IMR-90 (cell line): ENCODE measurements around the gene AGAP1. TPM values are rescaled to one million over a fixed set of nuclear protein-coding genes. Genes with fewer than 3 reads are reported as not detected.

Source experiments
- ATAC-seq: fragments of 200-7000 bp; cut with Tn5 transposase; 2 replicates; pipeline ENCODE4 v1.9.1; 2020; ENCODE audit warnings: low read depth, mild to moderate bottlenecking, moderate library complexity
- BruUV-seq: library from RNA; stranded (reverse); fragments of 400-500 nt; replicated peaks from 2 replicates; lab custom pipeline; 2021; lab: Mats Ljungman, UMichigan
- CTCF ChIA-PET: fragments of 300-600 bp; formaldehyde crosslinking; extraction: SDS; loops from one replicate; lab custom pipeline; 2021; ENCODE audit warnings: antibody characterized with exemption; lab: Yijun Ruan, JAX
- POLR2A ChIA-PET: fragments of 300-600 bp; sonication (Branson Sonifier 250); formaldehyde crosslinking; loops from one replicate; lab custom pipeline; 2022; ENCODE audit warnings: antibody characterized with exemption; ENCODE audit not compliant: unreplicated experiment; lab: Charles Lee
- DNase-seq: peaks from one replicate; pipeline ENCODE4 v3.0.0; 2013
- H2AFZ ChIP-seq: replicated peaks from 2 replicates; pipeline ENCODE3; 2013; ENCODE audit warnings: low read length, mild to moderate bottlenecking; ENCODE audit not compliant: poor library complexity
- H2AK5ac ChIP-seq: 2 replicates; pipeline ENCODE4 v1.6.1; 2013; ENCODE audit warnings: low read depth, low read length, inconsistent platforms
- H2AK9ac ChIP-seq: replicated peaks from 2 replicates; pipeline ENCODE3; 2013; ENCODE audit warnings: mild to moderate bottlenecking, low read depth, low read length, moderate library complexity; ENCODE audit not compliant: poor library complexity
- H2BK120ac ChIP-seq: 2 replicates; pipeline ENCODE4 v1.6.1; 2013; ENCODE audit warnings: low read depth, low read length, inconsistent platforms
- H2BK15ac ChIP-seq: 3 replicates; pipeline ENCODE4 v1.6.1; 2013; ENCODE audit warnings: low read depth, low read length, inconsistent platforms
- H2BK20ac ChIP-seq: 2 replicates; pipeline ENCODE4 v1.6.1; 2013; ENCODE audit warnings: low read depth, mild to moderate bottlenecking, inconsistent platforms, low read length, moderate library complexity
- H2BK5ac ChIP-seq: 2 replicates; pipeline ENCODE4 v1.6.1; 2013; ENCODE audit warnings: mild to moderate bottlenecking, low read depth, low read length, inconsistent platforms; ENCODE audit not compliant: poor library complexity, severe bottlenecking
- H3K14ac ChIP-seq: replicated peaks from 2 replicates; pipeline ENCODE4 v1.6.1; 2013; ENCODE audit warnings: low read depth, low read length, inconsistent platforms
- H3K18ac ChIP-seq: 2 replicates; pipeline ENCODE4 v1.6.1; 2013; ENCODE audit warnings: low read depth, low read length, control low read depth
- H3K23ac ChIP-seq: 2 replicates; pipeline ENCODE4 v1.6.1; 2013; ENCODE audit warnings: low read depth, low read length, inconsistent platforms
- H3K27ac ChIP-seq: 2 replicates; pipeline ENCODE4 v1.5.1; 2013; ENCODE audit warnings: mild to moderate bottlenecking, control low read depth, low read length; ENCODE audit not compliant: insufficient read depth
- H3K27me3 ChIP-seq: 2 replicates; pipeline ENCODE4 v1.6.1; 2013; ENCODE audit warnings: low read length; ENCODE audit not compliant: control insufficient read depth, insufficient read depth
- H3K36me3 ChIP-seq: 2 replicates; pipeline ENCODE4 v1.6.1; 2013; ENCODE audit warnings: low read length, mixed read lengths; ENCODE audit not compliant: control insufficient read depth, insufficient read depth
- H3K4ac ChIP-seq: 2 replicates; pipeline ENCODE4 v1.6.1; 2013; ENCODE audit warnings: low read depth, low read length, inconsistent platforms
- H3K4me1 ChIP-seq: 2 replicates; pipeline ENCODE4 v1.6.1; 2013; ENCODE audit warnings: low read length, mixed read lengths; ENCODE audit not compliant: control insufficient read depth, insufficient read depth
- H3K4me2 ChIP-seq: 2 replicates; pipeline ENCODE4 v1.6.1; 2013; ENCODE audit warnings: low read depth, mild to moderate bottlenecking, control low read depth, low read length, moderate library complexity
- H3K4me3 ChIP-seq: 2 replicates; pipeline ENCODE4 v1.5.1; 2013; ENCODE audit warnings: low read depth, mild to moderate bottlenecking, control low read depth, low read length, moderate library complexity; ENCODE audit not compliant: insufficient read depth
- H3K56ac ChIP-seq: 2 replicates; pipeline ENCODE4 v1.6.1; 2013; ENCODE audit warnings: low read length, inconsistent platforms; ENCODE audit not compliant: insufficient read depth; ENCODE audit errors: extremely low read depth
- H3K79me1 ChIP-seq, 2 experiments: 2 replicates each; pipeline ENCODE4 v1.6.1; 2013; ENCODE audit warnings: low read length in 2 of 2, inconsistent platforms in 1 of 2, low read depth in 1 of 2
- H3K9ac ChIP-seq: 2 replicates; pipeline ENCODE4 v1.6.1; 2013; ENCODE audit warnings: low read depth, low read length, control low read depth
- H3K9me1 ChIP-seq: 2 replicates; pipeline ENCODE4 v1.6.1; 2013; ENCODE audit warnings: low read length, inconsistent platforms; ENCODE audit not compliant: insufficient read depth
- H3K9me3 ChIP-seq: 2 replicates; pipeline ENCODE4 v1.6.1; 2013; ENCODE audit warnings: low read length; ENCODE audit not compliant: control insufficient read depth, insufficient read depth
- H4K20me1 ChIP-seq: 2 replicates; pipeline ENCODE4 v1.6.1; 2013; ENCODE audit warnings: low read length, inconsistent platforms; ENCODE audit not compliant: insufficient read depth
- H4K5ac ChIP-seq: 2 replicates; pipeline ENCODE4 v1.6.1; 2013; ENCODE audit warnings: mild to moderate bottlenecking, low read depth, low read length, control low read depth
- H4K8ac ChIP-seq, 2 experiments: 2 replicates each; pipeline ENCODE4 v1.6.1; 2013; ENCODE audit warnings: low read depth in 2 of 2, low read length in 2 of 2, control low read depth in 1 of 2, inconsistent platforms in 1 of 2
- H4K91ac ChIP-seq: 2 replicates; pipeline ENCODE4 v1.6.1; 2013; ENCODE audit warnings: low read depth, low read length, inconsistent platforms; ENCODE audit not compliant: insufficient read depth
- FOS ChIP-seq: fragments of 150-350 bp; IDR thresholded peaks from 2 replicates; pipeline ENCODE4 v1.6.1; 2016; ENCODE audit warnings: low read depth, low read length
- MXI1 ChIP-seq: IDR thresholded peaks from 2 replicates; pipeline ENCODE4 v1.6.1; 2012; ENCODE audit warnings: low read depth, mild to moderate bottlenecking, low read length, moderate library complexity, borderline replicate concordance
- RAD21 ChIP-seq: IDR thresholded peaks from 2 replicates; pipeline ENCODE4 v1.6.1; 2012; ENCODE audit warnings: low read length, improper control_type of control experiment
- RFX5 ChIP-seq: IDR thresholded peaks from 2 replicates; pipeline ENCODE4 v1.8.0; 2012; ENCODE audit warnings: low read depth, mild to moderate bottlenecking, low read length, moderate library complexity
- WGBS, 2 experiments: methylation state at CpG; one replicate each; pipeline versions ENCODE4 v1.1.5 to v1.1.7; 2013; ENCODE audit warnings: missing lambda C conversion rate in 2 of 2; ENCODE audit not compliant: insufficient read length in 1 of 2; ENCODE audit errors: extremely low coverage in 2 of 2; 5-methylcytosine and 5-hydroxymethylcytosine counted together
- dilution Hi-C: fragments of 300-500 bp; cut with HindIII; formaldehyde crosslinking; loops from one replicate; pipeline ENCODE4 v1.14.3; 2018; ENCODE audit warnings: low sequenced_read_pairs; ENCODE audit not compliant: unreplicated experiment
- in situ Hi-C: fragments of 300-500 bp; cut with MboI; formaldehyde crosslinking; loops from 3 replicates; pipeline ENCODE4 v1.14.3; 2019; ENCODE audit warnings: low sequenced_read_pairs, inconsistent platforms, mixed read lengths
- intact Hi-C: fragments of 100-400 bp; cut with micrococcal nuclease; formaldehyde crosslinking; loops from 2 replicates; pipeline ENCODE4 v1.10.0; 2022
- polyA plus RNA-seq, 3 experiments: library from polyadenylated mRNA; depleted of rRNA; stranded (reverse); fragments of >200 nt; gene quantifications; 2 replicates each; pipeline ENCODE4 v1.2.3, GENCODE V29; 2012; ENCODE audit warnings: low replicate concordance in 1 of 3
- total RNA-seq: library from RNA; depleted of rRNA; stranded (reverse); fragments of >200 nt; gene quantifications from 2 replicates; pipeline ENCODE4 v1.2.3, GENCODE V29; 2012

AGAP1 gene
- total and polyA plus RNA-seq, 2 of the 4 experiments (the other 2 are of a cell fraction) = 15.1 to 16.4 TPM

GRCh38 chr2:236034974-236035373, 541.1 kb downstream of the AGAP1 start:
- H2AK9ac ChIP-seq = no peak overlapping the region
- WGBS, 2 experiments = 83% methylated on average over 6 of the region's 8 CpGs; no CpG with 5 or more reads in 1 of the 2 experiments
- peaks cover 2% of the 10 kb centered on the region for H3K36me3 ChIP-seq
- intact Hi-C loops = no loop called here
- H3K18ac ChIP-seq = no peak overlapping the region
- H3K23ac ChIP-seq = no peak overlapping the region
- no peak overlapping the region for H3K27ac ChIP-seq
- H3K4me1 ChIP-seq = no peaks in the 10 kb centered on the region
- no peak overlapping the region for H4K91ac ChIP-seq
- DNase-seq (no peak), ATAC-seq (no peak)
- no peak overlapping the region for H2AK5ac ChIP-seq
- H2BK120ac ChIP-seq = no peak overlapping the region
- H3K9me1 ChIP-seq = no peaks in the 10 kb centered on the region; the same call in 1 of the 2 replicates
- H3K4me3 ChIP-seq = no peak overlapping the region
- H3K9me3 ChIP-seq = no peaks in the 10 kb centered on the region
- in situ Hi-C loops = no loop called here
- no peak overlapping the region for H3K9ac ChIP-seq
- H3K14ac ChIP-seq = no peak overlapping the region
- H3K4ac ChIP-seq = no peak overlapping the region
- H3K4me2 ChIP-seq = no peak overlapping the region
- H4K5ac ChIP-seq = no peak overlapping the region
- no peak overlapping the region for H3K56ac ChIP-seq
- H2BK15ac ChIP-seq = no peak overlapping the region
- dilution Hi-C loops = no loop called here
- no peaks in the 10 kb centered on the region for H3K79me1 ChIP-seq
- ChIA-PET POLR2A (no interaction called here), CTCF (no interaction called here)
- no peak overlapping the region for H2BK20ac ChIP-seq
- no peak overlapping the region for H2AFZ ChIP-seq
- no peak overlapping the region for H4K8ac ChIP-seq
- no peaks in the 10 kb centered on the region for H3K27me3 ChIP-seq
- H2BK5ac ChIP-seq = no peak overlapping the region
- no TSS peak for BruUV-seq
- no peak for TF ChIP-seq MXI1
- no peak for TF ChIP-seq RFX5
- TF ChIP-seq RAD21 = no peak
- TF ChIP-seq FOS = no peak
- H4K20me1 ChIP-seq = no peaks in the 10 kb centered on the region; the same call in 1 of the 2 replicates
